ENCODE measurements around the gene MFSD12. TPM values are rescaled to one million over a fixed set of nuclear protein-coding genes. Genes with fewer than 3 reads are reported as not detected.

Gene MFSD12
- total and polyA plus RNA-seq, 2 experiments from 2014 or later: 35.3 to 91.1 TPM

DNA sequence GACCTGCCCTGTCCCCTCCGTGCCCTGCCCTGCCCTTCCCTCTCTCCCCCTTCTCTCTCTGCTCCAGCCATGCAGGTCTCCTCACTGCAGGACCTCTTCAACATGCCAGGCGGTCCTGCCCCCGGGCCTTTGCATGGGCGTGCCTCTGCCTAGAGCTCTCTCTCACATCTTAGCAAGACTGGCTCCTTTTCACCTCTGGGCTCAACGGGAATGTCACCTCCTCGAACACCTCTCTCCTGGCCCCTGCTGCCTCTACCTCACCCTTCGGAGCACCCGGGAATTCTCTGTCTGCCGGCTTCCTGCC lies 5.6 kb downstream of the MFSD12 start (continued):
- TF ChIP-seq CTCF (conservative IDR thresholded peaks at IDR 0.05; ENCODE audit: low read depth in 2 of 2): no peak
- no peak for TF ChIP-seq NANOG (IDR thresholded peaks at IDR 0.05; ENCODE audit: borderline replicate concordance)
- TF ChIP-seq ZNF331 (CRISPR knock-in tag; IDR thresholded peaks at IDR 0.05; ENCODE audit: low read depth): no peak
- TF ChIP-seq CREB1 (CRISPR knock-in tag; IDR thresholded peaks at IDR 0.05; ENCODE audit: low read depth): no peak
- TF ChIP-seq, protein P1, sequence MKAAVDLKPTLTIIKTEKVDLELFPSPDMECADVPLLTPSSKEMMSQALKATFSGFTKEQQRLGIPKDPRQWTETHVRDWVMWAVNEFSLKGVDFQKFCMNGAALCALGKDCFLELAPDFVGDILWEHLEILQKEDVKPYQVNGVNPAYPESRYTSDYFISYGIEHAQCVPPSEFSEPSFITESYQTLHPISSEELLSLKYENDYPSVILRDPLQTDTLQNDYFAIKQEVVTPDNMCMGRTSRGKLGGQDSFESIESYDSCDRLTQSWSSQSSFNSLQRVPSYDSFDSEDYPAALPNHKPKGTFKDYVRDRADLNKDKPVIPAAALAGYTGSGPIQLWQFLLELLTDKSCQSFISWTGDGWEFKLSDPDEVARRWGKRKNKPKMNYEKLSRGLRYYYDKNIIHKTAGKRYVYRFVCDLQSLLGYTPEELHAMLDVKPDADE (IDR thresholded peaks at IDR 0.05): no peak
- no peak for TF ChIP-seq JUNB (IDR thresholded peaks at IDR 0.05; ENCODE audit: unreplicated experiment)
- no peak for TF ChIP-seq EZH2phosphoT487 (IDR thresholded peaks at IDR 0.05; ENCODE audit: unreplicated experiment)
- TF ChIP-seq EZH2 (IDR thresholded peaks at IDR 0.05; ENCODE audit: low read depth, unreplicated experiment): no peak

DNA sequence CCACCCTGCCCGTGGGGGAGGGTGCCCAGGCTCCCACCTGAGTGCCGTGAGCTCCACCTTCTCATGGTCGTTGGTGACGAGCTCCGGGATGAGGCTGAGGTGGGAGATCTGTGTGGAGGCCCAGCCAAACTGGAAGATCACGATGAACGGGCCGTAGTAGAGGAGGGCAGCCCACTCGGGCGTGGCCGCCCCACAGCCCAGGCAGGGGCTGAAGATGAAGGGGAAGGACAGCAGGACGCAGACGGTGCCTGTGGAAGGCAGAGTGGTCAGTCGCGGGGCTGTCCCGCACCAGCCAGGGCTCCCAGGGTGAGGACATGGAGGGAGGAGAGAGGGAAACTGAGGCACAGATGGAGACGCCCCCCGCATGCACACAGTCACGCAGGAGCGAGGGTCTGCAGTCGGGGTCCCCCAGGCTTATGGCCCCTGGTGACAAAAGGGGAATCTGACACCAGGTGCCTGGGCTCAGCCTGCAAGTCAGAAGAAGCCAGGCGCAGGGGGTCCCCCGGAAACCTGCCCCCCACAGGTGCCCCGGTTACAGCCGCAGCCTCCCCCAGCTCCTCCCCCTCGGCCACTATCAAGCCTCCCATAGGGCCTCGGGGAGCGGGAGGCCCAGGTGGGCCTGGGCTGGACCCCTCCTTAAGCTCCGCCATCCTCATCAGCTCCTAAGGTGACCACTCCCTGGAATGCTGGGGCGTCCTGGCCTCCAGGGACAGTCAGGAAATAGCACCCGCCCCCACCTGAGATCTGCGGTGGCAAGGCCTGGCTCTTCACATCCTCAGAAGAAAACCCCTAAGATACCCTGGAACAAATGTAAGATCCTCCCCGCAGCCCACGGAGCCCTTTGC lies 6.2 kb downstream of the MFSD12 start:
- Mint-ChIP-seq H3K27ac (no peak overlapping the region), H3K36me3 (ENCODE audit: low read depth) (no peaks in the 10 kb centered on the region), H3K4me3 (no peak overlapping the region), H3K27me3 (ENCODE audit: insufficient read depth, low read depth, poor library complexity) (peaks cover 16% of the 10 kb centered on the region), H3K4me1 (peaks cover under 1% of the 10 kb centered on the region; the same call in 1 of the 3 replicates), H3K9me3 (no peaks in the 10 kb centered on the region)
- Histone ChIP-seq H3K79me2 (replicated peaks; ENCODE audit: insufficient read depth) (peaks cover 12% of the 10 kb centered on the region), H2AFZ (no peak overlapping the region), H3K9me2 (ENCODE audit: insufficient read depth) (no peaks in the 10 kb centered on the region), H3K27ac (ENCODE audit: low read depth) (no peak overlapping the region), H3K36me3 (ENCODE audit: insufficient read depth) (no peaks in the 10 kb centered on the region), H3K4me2 (no peak overlapping the region), H3K4me1 (ENCODE audit: insufficient read depth) (no peaks in the 10 kb centered on the region), H4K20me1 (replicated peaks; ENCODE audit: insufficient read depth) (peaks cover 14% of the 10 kb centered on the region), H3K4me3 (no peak overlapping the region), H3K27me3 (ENCODE audit: insufficient read depth) (no peaks in the 10 kb centered on the region), H3F3A (replicated peaks; ENCODE audit: low read depth) (no peaks in the 10 kb centered on the region)
- no peak for DNase-seq (ENCODE audit: low spot score)
- TF ChIP-seq ZNF462 (CRISPR knock-in tag; IDR thresholded peaks at IDR 0.05) (no peak), EZH2 (IDR thresholded peaks at IDR 0.05; ENCODE audit: low read depth, unreplicated experiment) (no peak), EZH2phosphoT487 (IDR thresholded peaks at IDR 0.05; ENCODE audit: unreplicated experiment) (no peak), ZNF331 (CRISPR knock-in tag; IDR thresholded peaks at IDR 0.05; ENCODE audit: low read depth) (no peak), STAT1 (IDR thresholded peaks at IDR 0.05; ENCODE audit: unreplicated experiment) (no peak), NANOG (IDR thresholded peaks at IDR 0.05; ENCODE audit: borderline replicate concordance) (no peak), JUNB (IDR thresholded peaks at IDR 0.05; ENCODE audit: unreplicated experiment) (no peak)
- TF ChIP-seq, protein P2, sequence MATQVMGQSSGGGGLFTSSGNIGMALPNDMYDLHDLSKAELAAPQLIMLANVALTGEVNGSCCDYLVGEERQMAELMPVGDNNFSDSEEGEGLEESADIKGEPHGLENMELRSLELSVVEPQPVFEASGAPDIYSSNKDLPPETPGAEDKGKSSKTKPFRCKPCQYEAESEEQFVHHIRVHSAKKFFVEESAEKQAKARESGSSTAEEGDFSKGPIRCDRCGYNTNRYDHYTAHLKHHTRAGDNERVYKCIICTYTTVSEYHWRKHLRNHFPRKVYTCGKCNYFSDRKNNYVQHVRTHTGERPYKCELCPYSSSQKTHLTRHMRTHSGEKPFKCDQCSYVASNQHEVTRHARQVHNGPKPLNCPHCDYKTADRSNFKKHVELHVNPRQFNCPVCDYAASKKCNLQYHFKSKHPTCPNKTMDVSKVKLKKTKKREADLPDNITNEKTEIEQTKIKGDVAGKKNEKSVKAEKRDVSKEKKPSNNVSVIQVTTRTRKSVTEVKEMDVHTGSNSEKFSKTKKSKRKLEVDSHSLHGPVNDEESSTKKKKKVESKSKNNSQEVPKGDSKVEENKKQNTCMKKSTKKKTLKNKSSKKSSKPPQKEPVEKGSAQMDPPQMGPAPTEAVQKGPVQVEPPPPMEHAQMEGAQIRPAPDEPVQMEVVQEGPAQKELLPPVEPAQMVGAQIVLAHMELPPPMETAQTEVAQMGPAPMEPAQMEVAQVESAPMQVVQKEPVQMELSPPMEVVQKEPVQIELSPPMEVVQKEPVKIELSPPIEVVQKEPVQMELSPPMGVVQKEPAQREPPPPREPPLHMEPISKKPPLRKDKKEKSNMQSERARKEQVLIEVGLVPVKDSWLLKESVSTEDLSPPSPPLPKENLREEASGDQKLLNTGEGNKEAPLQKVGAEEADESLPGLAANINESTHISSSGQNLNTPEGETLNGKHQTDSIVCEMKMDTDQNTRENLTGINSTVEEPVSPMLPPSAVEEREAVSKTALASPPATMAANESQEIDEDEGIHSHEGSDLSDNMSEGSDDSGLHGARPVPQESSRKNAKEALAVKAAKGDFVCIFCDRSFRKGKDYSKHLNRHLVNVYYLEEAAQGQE (IDR thresholded peaks at IDR 0.05; ENCODE audit: unreplicated experiment): no peak
- no peak for ATAC-seq

Measured in GM23338 (cell line).